Gastrocnemius medialis (tissue), 4 donors: ENCODE results near the gene GPR176.

Source experiments
- POLR2A ChIP-seq, 2 donors: fragments of 450-650 bp; IDR thresholded peaks; one replicate each; pipeline ENCODE4 v1.6.1; 2017; ENCODE audit warnings: antibody characterized with exemption in 2 of 2, mild to moderate bottlenecking in 2 of 2, moderate library complexity in 2 of 2
- TF ChIP-seq, protein P1 (sequence below), 5 experiments: fragments of 450-650 bp in 3 of 5; fragments of 200-600 bp in 2 of 5; sonication (generic) in 2 of 5; IDR thresholded peaks in 4 of 5; conservative IDR thresholded peaks in 1 of 5; 1 replicate in 4 of 5; 2 replicates in 1 of 5; pipeline ENCODE4 v1.5.1; 2016 to 2019; ENCODE audit warnings: antibody characterized with exemption in 5 of 5, mild to moderate bottlenecking in 3 of 5, moderate library complexity in 3 of 5

DNA sequence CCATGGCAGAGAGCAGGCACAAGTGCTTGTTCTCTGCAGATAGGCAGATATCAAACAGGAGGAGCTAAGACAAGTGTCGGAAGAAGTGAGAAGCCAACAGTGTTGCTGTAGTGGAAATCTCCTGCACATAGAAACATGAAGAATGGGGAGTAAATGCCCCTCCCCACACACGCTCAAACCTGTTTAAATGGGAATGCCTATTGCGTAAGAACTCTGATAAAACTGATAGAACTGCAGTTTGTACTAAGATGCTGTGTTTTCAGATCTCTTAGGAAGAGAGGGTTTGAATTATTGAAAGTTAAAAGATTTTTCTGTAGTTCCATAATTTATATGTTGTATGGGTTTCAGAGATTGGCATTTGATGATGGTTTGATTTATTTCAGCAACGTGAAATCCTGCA lies 33.5 kb upstream of the GPR176 start:
- TF ChIP-seq, protein P1, sequence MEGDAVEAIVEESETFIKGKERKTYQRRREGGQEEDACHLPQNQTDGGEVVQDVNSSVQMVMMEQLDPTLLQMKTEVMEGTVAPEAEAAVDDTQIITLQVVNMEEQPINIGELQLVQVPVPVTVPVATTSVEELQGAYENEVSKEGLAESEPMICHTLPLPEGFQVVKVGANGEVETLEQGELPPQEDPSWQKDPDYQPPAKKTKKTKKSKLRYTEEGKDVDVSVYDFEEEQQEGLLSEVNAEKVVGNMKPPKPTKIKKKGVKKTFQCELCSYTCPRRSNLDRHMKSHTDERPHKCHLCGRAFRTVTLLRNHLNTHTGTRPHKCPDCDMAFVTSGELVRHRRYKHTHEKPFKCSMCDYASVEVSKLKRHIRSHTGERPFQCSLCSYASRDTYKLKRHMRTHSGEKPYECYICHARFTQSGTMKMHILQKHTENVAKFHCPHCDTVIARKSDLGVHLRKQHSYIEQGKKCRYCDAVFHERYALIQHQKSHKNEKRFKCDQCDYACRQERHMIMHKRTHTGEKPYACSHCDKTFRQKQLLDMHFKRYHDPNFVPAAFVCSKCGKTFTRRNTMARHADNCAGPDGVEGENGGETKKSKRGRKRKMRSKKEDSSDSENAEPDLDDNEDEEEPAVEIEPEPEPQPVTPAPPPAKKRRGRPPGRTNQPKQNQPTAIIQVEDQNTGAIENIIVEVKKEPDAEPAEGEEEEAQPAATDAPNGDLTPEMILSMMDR (IDR thresholded peaks at IDR 0.05 in 4 of 5, conservative IDR thresholded peaks at IDR 0.05 in 1 of 5), result no peak
- no peak for TF ChIP-seq POLR2A (IDR thresholded peaks at IDR 0.05)
